Testis (tissue), 3 donors: ENCODE measurements around the gene DRICH1. TPM values are rescaled to one million over a fixed set of nuclear protein-coding genes. Genes with fewer than 3 reads are reported as not detected.
A peak's percentile ranks its signal among the peaks of the same experiment; 100 is the strongest.

Experiments
- DNase-seq: peaks from one replicate; pipeline ENCODE4 v3.0.0-alpha.2; 2019
- H3K27ac ChIP-seq, 2 donors: fragments of 200-600 bp; sonication (generic); one replicate each; pipeline ENCODE4 v1.5.1; 2019
- H3K27me3 ChIP-seq: fragments of 200-600 bp; sonication (generic); one replicate; pipeline ENCODE4 v1.5.1; 2019
- H3K36me3 ChIP-seq: fragments of 200-600 bp; sonication (generic); one replicate; pipeline ENCODE4 v1.5.1; 2017; ENCODE audit warnings: low read depth; ENCODE audit errors: missing control alignments
- H3K4me1 ChIP-seq: fragments of 200-600 bp; sonication (generic); one replicate; pipeline ENCODE4 v1.5.1; 2019
- H3K4me3 ChIP-seq, 2 donors: fragments of 200-600 bp; sonication (generic); one replicate each; pipeline ENCODE4 v1.5.1; 2017 to 2019
- H3K9me3 ChIP-seq: fragments of 200-600 bp; sonication (generic); one replicate; pipeline ENCODE4 v1.5.1; 2017
- CTCF ChIP-seq, 3 experiments: fragments of 450-650 bp in 2 of 3; fragments of 200-600 bp in 1 of 3; sonication (generic) in 1 of 3; IDR thresholded peaks; one replicate each; pipeline ENCODE4 v1.5.1; 2016 to 2019; ENCODE audit warnings: antibody characterized with exemption in 3 of 3, mild to moderate bottlenecking in 2 of 3, moderate library complexity in 1 of 3
- POLR2A ChIP-seq: fragments of 450-650 bp; IDR thresholded peaks from one replicate; pipeline ENCODE4 v1.6.1; 2017; ENCODE audit warnings: antibody characterized with exemption, mild to moderate bottlenecking, moderate library complexity
- WGBS, 2 donors: methylation state at CpG; one replicate each; pipeline ENCODE4 v1.1.5; 2018; 5-methylcytosine and 5-hydroxymethylcytosine counted together
- intact Hi-C: fragments of 100-400 bp; cut with DNase I; formaldehyde crosslinking; loops from one replicate; pipeline ENCODE4 v1.15.1; 2023; ENCODE audit warnings: low total_unique reads
- polyA plus RNA-seq: library from polyadenylated mRNA; stranded (reverse); fragments of 350-450 nt; fragmentation: Illumina TruSeq; extraction: RNeasy Lipid Tissue Mini Kit (QIAGEN cat#74804); gene quantifications from one replicate; pipeline ENCODE4 v1.2.3, GENCODE V29; 2014; ENCODE audit warnings: low read depth, low replicate concordance; ENCODE audit not compliant: insufficient read depth
- total RNA-seq, 2 donors: library from RNA; depleted of rRNA; stranded (reverse); fragments of >200 nt; gene quantifications; one replicate each; pipeline ENCODE4 v1.2.3, GENCODE V29; 2016

Gene DRICH1
- total and polyA plus RNA-seq, 3 donors from 2014 or later, result 16.4 to 68.4 (median 44.2) TPM

GRCh38 chr22:23569716-23570115 is 62.4 kb downstream of the DRICH1 start:
- H3K9me3 ChIP-seq, result no peaks in the 10 kb centered on the region
- intact Hi-C loops, result no loop called here
- no peak for DNase-seq
- 93 to 98% methylated on average over 6 to 10 of the region's 10 CpGs for WGBS, 2 donors
- TF ChIP-seq POLR2A (no peak), CTCF (IDR thresholded peaks at IDR 0.05) (no peak)
- H3K27ac ChIP-seq, result no peak overlapping the region
- H3K4me1 ChIP-seq, result peaks cover 21% of the 10 kb centered on the region
- H3K4me3 ChIP-seq, result no peak overlapping the region
- H3K36me3 ChIP-seq, result no peaks in the 10 kb centered on the region
- H3K27me3 ChIP-seq, result no peaks in the 10 kb centered on the region

DNA sequence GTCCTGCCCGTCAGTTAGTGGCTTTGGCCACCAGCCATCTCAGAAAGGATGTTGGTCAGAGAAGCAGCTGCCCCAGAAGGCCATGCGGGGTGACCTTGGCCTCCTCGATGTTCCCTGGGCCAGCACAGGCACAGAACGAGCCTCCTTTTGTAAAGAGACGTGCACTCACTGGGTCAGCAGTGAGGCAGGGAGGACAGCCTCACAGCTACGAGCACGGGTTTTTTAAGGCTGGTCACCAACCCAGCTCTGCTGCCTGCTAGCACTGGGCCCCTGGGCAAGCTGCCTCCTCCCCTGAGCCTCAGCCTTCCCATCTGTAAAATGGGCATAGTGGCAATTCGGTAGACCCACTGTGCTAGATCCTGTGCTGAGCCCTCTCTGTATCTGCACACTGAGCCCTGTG is 62.8 kb downstream of the DRICH1 start:
- intact Hi-C loops, result no loop called here
- H3K27me3 ChIP-seq, result no peaks in the 10 kb centered on the region
- DNase-seq, result peak; percentile 25
- no peak overlapping the region for H3K4me3 ChIP-seq
- no peaks in the 10 kb centered on the region for H3K36me3 ChIP-seq
- H3K9me3 ChIP-seq, result no peaks in the 10 kb centered on the region
- H3K27ac ChIP-seq, result no peak overlapping the region
- TF ChIP-seq CTCF (IDR thresholded peaks at IDR 0.05), result no peak
- TF ChIP-seq POLR2A, result no peak
- peaks cover 21% of the 10 kb centered on the region for H3K4me1 ChIP-seq
- WGBS, 2 donors, result 51 to 83% methylated on average over 2 to 8 of the region's 8 CpGs

DNA sequence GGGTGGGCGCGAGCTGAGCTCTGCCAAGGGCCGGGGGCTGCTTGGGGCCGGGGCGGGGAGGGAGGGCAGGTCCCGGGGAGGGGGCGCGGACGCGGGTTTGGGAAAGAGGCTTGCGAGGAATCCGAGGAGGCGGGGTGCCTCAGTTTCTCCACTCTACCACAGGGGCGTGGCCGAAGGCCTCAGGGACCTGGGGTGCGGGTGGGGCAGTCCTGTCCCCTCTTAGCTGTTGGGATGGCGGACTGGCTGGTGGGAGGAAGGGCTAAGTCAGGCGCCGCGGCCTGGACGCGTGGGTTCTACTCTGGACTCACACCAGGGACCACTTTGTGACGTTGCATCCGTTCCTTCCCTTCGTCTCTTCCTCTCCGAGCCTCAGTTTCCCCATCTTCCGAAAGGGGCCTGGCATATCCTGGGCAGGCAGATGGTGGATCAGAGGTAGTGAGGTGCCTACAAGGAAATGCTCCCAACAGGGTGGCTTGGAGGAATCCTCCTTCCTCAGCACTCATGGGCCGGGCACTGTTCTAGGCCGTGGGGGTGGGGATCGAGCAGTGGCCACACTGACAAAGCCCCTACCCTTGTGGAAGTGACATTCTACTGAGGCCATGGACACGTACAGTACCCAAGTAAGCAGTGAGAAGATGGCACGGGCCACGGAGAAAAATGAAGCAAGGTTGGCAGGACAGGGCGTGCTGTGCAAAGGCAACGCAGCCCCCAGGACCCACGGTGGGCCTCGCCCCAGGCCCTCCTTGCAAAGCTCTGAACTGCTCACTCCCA is 65.2 kb downstream of the DRICH1 start:
- DNase-seq, result no peak
- H3K27me3 ChIP-seq, result no peaks in the 10 kb centered on the region

GRCh38 chr22:23565915-23566704 is 66.0 kb downstream of the DRICH1 start:
- intact Hi-C loops, result no loop called here
- H3K27me3 ChIP-seq, result no peaks in the 10 kb centered on the region
- peak overlapping the region; percentile 48 to 63 for H3K4me3 ChIP-seq
- H3K27ac ChIP-seq, result no peak overlapping the region
- H3K36me3 ChIP-seq, result no peaks in the 10 kb centered on the region
- 0 to 2% methylated on average over 54 to 70 of the region's 73 CpGs for WGBS, 2 donors
- peaks cover 21% of the 10 kb centered on the region for H3K4me1 ChIP-seq
- H3K9me3 ChIP-seq, result no peaks in the 10 kb centered on the region
- no peak for TF ChIP-seq CTCF (IDR thresholded peaks at IDR 0.05)
- TF ChIP-seq POLR2A, result no peak
- no peak for DNase-seq

More for the DNA sequence above, 65.2 kb downstream of the DRICH1 start:
- Histone ChIP-seq H3K27ac (no peak overlapping the region), H3K4me3 (peak overlapping the region; percentile 48 to 63), H3K4me1 (peaks cover 21% of the 10 kb centered on the region), H3K9me3 (no peaks in the 10 kb centered on the region), H3K36me3 (no peaks in the 10 kb centered on the region)
- TF ChIP-seq POLR2A (no peak), CTCF (IDR thresholded peaks at IDR 0.05) (no peak)
- 34 to 45% methylated on average over 27 to 36 of the region's 37 CpGs for WGBS, 2 donors
- intact Hi-C loops, result no loop called here
